ENCODE measurements around the gene DRC1.

The DRC1 gene

GRCh38 chr2:26479131-26479788 lies 77.5 kb downstream of the DRC1 start:
- no peak for DNase-seq

GRCh38 chr2:26479789-26480565 lies 78.3 kb downstream of the DRC1 start:
- DNase-seq = no peak

GRCh38 chr2:26480566-26481423 lies 79.1 kb downstream of the DRC1 start:
- no peak for DNase-seq

- no peak for DNase-seq
Observed at GRCh38 chr2:26481706-26482105, 80.0 kb downstream of the DRC1 start.

GRCh38 chr2:26482211-26483026 lies 80.7 kb downstream of the DRC1 start:
- no peak for DNase-seq

GRCh38 chr2:26483027-26483326 lies 81.3 kb downstream of the DRC1 start:
- no peak for DNase-seq

GRCh38 chr2:26483516-26483915 lies 81.8 kb downstream of the DRC1 start:
- DNase-seq = no peak

- DNase-seq = no peak
Observed at GRCh38 chr2:26483957-26484565, 82.3 kb downstream of the DRC1 start.

GRCh38 chr2:26484579-26484978 lies 82.9 kb downstream of the DRC1 start:
- no peak for DNase-seq

- no peak for DNase-seq
Observed at GRCh38 chr2:26485099-26485498, 83.4 kb downstream of the DRC1 start.

GRCh38 chr2:26485725-26486418 lies 84.2 kb downstream of the DRC1 start:
- no peak for DNase-seq

- DNase-seq = no peak
Observed at GRCh38 chr2:26486789-26487188, 85.1 kb downstream of the DRC1 start.

- DNase-seq = no peak
Observed at GRCh38 chr2:26487192-26487591, 85.5 kb downstream of the DRC1 start.

- no peak for DNase-seq
Observed at GRCh38 chr2:26488463-26489212, 86.9 kb downstream of the DRC1 start.

GRCh38 chr2:26489213-26489850 lies 87.6 kb downstream of the DRC1 start:
- DNase-seq = no peak

GRCh38 chr2:26491563-26492167 lies 89.9 kb downstream of the DRC1 start:
- no peak for DNase-seq

- DNase-seq = no peak
Observed at GRCh38 chr2:26492749-26493515, 91.2 kb downstream of the DRC1 start.

- DNase-seq = no peak
Observed at GRCh38 chr2:26493566-26493965, 91.8 kb downstream of the DRC1 start.

GRCh38 chr2:26494199-26494598 lies 92.5 kb downstream of the DRC1 start:
- no peak for DNase-seq

All from NCI-H345 (cell line).